ENCODE measurements around the gene SETX.
"Not testable (repeated sequence)": the region's sequence is repeated elsewhere in the genome, so short reads cannot be mapped to it uniquely, and the experiment has no call there.

Gene SETX

GRCh38 chr9:132354637-132355355 lies at the start of gene SETX:
SETX (minus strand) TSS chr9:132354986; CDS start chr9:132349428, 5,558 bp downstream.
- peak; percentile 99 for DNase-seq (ENCODE audit: low spot score)

GRCh38 chr9:132404228-132404881 lies 49.6 kb upstream of the SETX start:
- no peak for DNase-seq (ENCODE audit: low spot score)

GRCh38 chr9:132401824-132402223 lies 47.0 kb upstream of the SETX start:
- DNase-seq (ENCODE audit: low spot score), result no peak

GRCh38 chr9:132395560-132395959 lies 40.8 kb upstream of the SETX start:
- no peak for DNase-seq (ENCODE audit: low spot score)

GRCh38 chr9:132391449-132391848 lies 36.7 kb upstream of the SETX start:
- DNase-seq (ENCODE audit: low spot score), result no peak

- DNase-seq (ENCODE audit: low spot score), result no peak
Observed at GRCh38 chr9:132390966-132391365, 36.2 kb upstream of the SETX start.

GRCh38 chr9:132387133-132387532 lies 32.3 kb upstream of the SETX start:
- DNase-seq (ENCODE audit: low spot score), result no peak

GRCh38 chr9:132384376-132384775 lies 29.6 kb upstream of the SETX start:
- DNase-seq (ENCODE audit: low spot score), result peak; percentile 76

GRCh38 chr9:132383462-132383883 lies 28.7 kb upstream of the SETX start:
- peak; percentile 65 for DNase-seq (ENCODE audit: low spot score)

GRCh38 chr9:132381966-132382541 lies 27.3 kb upstream of the SETX start:
- DNase-seq (ENCODE audit: low spot score), result peak; percentile 54

GRCh38 chr9:132378416-132378815 lies 23.6 kb upstream of the SETX start:
- not testable (repeated sequence) for DNase-seq (ENCODE audit: low spot score)

GRCh38 chr9:132377769-132378168 lies 23.0 kb upstream of the SETX start:
- not testable (repeated sequence) for DNase-seq (ENCODE audit: low spot score)

GRCh38 chr9:132372177-132373095 lies 17.6 kb upstream of the SETX start:
- no peak for DNase-seq (ENCODE audit: low spot score)

- DNase-seq (ENCODE audit: low spot score), result no peak
Observed at GRCh38 chr9:132370592-132370991, 15.8 kb upstream of the SETX start.

- no peak for DNase-seq (ENCODE audit: low spot score)
Observed at GRCh38 chr9:132369421-132369820, 14.6 kb upstream of the SETX start.

GRCh38 chr9:132367613-132368313 lies 13.0 kb upstream of the SETX start:
- no peak for DNase-seq (ENCODE audit: low spot score)

GRCh38 chr9:132366481-132366880 lies 11.7 kb upstream of the SETX start:
- DNase-seq (ENCODE audit: low spot score), result no peak

- DNase-seq (ENCODE audit: low spot score), result no peak
Observed at GRCh38 chr9:132365986-132366385, 11.2 kb upstream of the SETX start.

- DNase-seq (ENCODE audit: low spot score), result no peak
Observed at GRCh38 chr9:132364068-132364467, 9.3 kb upstream of the SETX start.

- DNase-seq (ENCODE audit: low spot score), result no peak
Observed at GRCh38 chr9:132357764-132358163, 3.0 kb upstream of the SETX start.

GRCh38 chr9:132356324-132356924 lies 1.6 kb upstream of the SETX start:
- DNase-seq (ENCODE audit: low spot score), result no peak

All from germinal center (tissue), 1 donor.